ENCODE data around the gene ARL3.
A peak's percentile ranks its signal among the peaks of the same experiment; 100 is the strongest.

DNA sequence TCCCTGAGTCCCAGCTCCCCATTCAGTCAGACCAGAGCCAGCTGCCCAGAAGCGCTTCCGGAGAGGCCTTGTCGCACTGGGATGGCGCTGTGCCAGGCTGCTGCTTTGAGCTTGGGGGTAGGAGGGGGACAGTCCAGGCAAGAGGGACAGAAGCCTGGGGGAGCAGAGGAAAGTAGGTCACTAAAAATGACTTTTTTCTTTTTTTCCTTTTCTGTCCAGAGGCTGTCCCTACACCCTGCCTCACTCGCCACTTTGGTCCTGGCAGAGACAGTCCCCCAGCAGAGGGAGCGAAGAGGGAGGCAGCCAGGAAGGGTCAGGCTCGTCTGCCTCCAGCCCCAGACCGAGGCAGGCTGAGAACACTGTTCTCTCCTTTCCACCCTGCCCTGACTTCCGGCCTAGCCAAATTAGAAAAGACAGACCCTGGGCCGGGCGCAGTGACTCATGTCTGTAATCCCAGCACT is 85.7 kb downstream of the ARL3 start:
- TF ChIP-seq, protein P1, sequence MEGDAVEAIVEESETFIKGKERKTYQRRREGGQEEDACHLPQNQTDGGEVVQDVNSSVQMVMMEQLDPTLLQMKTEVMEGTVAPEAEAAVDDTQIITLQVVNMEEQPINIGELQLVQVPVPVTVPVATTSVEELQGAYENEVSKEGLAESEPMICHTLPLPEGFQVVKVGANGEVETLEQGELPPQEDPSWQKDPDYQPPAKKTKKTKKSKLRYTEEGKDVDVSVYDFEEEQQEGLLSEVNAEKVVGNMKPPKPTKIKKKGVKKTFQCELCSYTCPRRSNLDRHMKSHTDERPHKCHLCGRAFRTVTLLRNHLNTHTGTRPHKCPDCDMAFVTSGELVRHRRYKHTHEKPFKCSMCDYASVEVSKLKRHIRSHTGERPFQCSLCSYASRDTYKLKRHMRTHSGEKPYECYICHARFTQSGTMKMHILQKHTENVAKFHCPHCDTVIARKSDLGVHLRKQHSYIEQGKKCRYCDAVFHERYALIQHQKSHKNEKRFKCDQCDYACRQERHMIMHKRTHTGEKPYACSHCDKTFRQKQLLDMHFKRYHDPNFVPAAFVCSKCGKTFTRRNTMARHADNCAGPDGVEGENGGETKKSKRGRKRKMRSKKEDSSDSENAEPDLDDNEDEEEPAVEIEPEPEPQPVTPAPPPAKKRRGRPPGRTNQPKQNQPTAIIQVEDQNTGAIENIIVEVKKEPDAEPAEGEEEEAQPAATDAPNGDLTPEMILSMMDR (conservative IDR thresholded peaks at IDR 0.05 in 1 of 2, IDR thresholded peaks at IDR 0.05 in 1 of 2; ENCODE audit: extremely low read depth in 1 of 2, insufficient read depth in 1 of 2, low read depth in 1 of 2, low read length in 2 of 2), result peak in 1 of 2 donors; percentile 21
- TF ChIP-seq EZH2 (IDR thresholded peaks at IDR 0.05; ENCODE audit: borderline replicate concordance, low read length), result no peak

Data from mammary epithelial cell (primary cell).